VCaP (cell line): Measurements from ENCODE around the gene YARS2.

Source experiments
- H3K27ac ChIP-seq: fragments of 450-650 bp; 2 replicates; pipeline ENCODE4 v1.5.1; 2017
- TF ChIP-seq, protein P1 (sequence below): fragments of 450-650 bp; conservative IDR thresholded peaks from 2 replicates; pipeline ENCODE4 v1.5.1; 2017; ENCODE audit warnings: mild to moderate bottlenecking, moderate library complexity

Gene YARS2

GRCh38 chr12:32754111-32754510, 1.6 kb downstream of the YARS2 start:
- peak overlapping the region; percentile 92 for H3K27ac ChIP-seq
- TF ChIP-seq, protein P1, sequence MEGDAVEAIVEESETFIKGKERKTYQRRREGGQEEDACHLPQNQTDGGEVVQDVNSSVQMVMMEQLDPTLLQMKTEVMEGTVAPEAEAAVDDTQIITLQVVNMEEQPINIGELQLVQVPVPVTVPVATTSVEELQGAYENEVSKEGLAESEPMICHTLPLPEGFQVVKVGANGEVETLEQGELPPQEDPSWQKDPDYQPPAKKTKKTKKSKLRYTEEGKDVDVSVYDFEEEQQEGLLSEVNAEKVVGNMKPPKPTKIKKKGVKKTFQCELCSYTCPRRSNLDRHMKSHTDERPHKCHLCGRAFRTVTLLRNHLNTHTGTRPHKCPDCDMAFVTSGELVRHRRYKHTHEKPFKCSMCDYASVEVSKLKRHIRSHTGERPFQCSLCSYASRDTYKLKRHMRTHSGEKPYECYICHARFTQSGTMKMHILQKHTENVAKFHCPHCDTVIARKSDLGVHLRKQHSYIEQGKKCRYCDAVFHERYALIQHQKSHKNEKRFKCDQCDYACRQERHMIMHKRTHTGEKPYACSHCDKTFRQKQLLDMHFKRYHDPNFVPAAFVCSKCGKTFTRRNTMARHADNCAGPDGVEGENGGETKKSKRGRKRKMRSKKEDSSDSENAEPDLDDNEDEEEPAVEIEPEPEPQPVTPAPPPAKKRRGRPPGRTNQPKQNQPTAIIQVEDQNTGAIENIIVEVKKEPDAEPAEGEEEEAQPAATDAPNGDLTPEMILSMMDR = no peak

DNA sequence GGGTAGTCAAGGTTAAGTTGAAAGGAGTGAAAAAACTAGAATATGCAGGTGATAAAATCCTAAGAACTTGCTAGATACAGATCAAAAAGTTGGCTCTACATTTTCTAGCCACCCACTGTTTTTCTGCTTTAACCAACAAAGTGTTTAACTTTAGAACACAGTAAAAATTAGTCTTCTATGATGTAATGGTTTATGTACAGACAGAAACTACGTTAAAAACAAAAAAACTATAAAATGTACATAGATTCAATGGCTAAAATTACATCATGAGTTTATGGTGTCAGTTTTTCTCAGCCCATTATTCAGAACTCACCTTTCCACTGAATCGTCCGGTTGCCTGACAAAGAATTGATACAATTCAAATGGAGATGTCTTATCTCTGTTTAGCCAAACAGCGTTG, 2.1 kb downstream of the YARS2 start:
- no peak overlapping the region for H3K27ac ChIP-seq
- TF ChIP-seq, protein P1 = no peak

DNA sequence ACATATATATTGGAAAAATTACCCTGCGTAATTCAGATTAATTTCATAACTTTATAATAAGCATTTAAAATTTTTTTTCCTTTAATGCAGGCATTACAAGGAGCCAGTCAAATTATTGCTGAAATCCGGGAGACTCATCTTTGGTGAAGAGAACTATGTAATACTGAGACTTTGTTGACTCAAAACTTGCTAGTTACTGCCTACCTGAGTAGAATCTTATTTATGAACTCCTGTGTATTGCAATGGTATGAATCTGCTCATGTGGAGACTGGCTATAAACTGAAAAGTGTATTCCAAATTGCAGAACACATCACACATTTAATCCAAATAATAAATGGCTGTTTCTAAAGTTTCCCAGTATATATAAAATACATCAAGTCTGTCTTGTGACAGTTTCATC, 12.4 kb downstream of the YARS2 start:
- no peak overlapping the region for H3K27ac ChIP-seq
- TF ChIP-seq, protein P1 = no peak

- H3K27ac ChIP-seq = no peak overlapping the region
- TF ChIP-seq, protein P1 = no peak
Observed at GRCh38 chr12:32742133-32742532, 13.6 kb downstream of the YARS2 start.

GRCh38 chr12:32739279-32739678, 16.4 kb downstream of the YARS2 start:
- H3K27ac ChIP-seq = no peak overlapping the region

GRCh38 chr12:32737715-32738114, 18.0 kb downstream of the YARS2 start:
- TF ChIP-seq, protein P1 = no peak
- no peak overlapping the region for H3K27ac ChIP-seq

More at GRCh38 chr12:32739279-32739678, 16.4 kb downstream of the YARS2 start:
- TF ChIP-seq, protein P1 = no peak

GRCh38 chr12:32736445-32736844, 19.3 kb downstream of the YARS2 start:
- TF ChIP-seq, protein P1 = no peak
- H3K27ac ChIP-seq = peak overlapping the region; percentile 58
